ENCODE data around the gene MGAT5B. TPM values are rescaled to one million over a fixed set of nuclear protein-coding genes. Genes with fewer than 3 reads are reported as not detected.

Gene MGAT5B
- total and polyA plus RNA-seq, 2 donors (not counting 1 experiment from before 2014, with no cell fraction given): 0.15 to 37.8 TPM

DNA sequence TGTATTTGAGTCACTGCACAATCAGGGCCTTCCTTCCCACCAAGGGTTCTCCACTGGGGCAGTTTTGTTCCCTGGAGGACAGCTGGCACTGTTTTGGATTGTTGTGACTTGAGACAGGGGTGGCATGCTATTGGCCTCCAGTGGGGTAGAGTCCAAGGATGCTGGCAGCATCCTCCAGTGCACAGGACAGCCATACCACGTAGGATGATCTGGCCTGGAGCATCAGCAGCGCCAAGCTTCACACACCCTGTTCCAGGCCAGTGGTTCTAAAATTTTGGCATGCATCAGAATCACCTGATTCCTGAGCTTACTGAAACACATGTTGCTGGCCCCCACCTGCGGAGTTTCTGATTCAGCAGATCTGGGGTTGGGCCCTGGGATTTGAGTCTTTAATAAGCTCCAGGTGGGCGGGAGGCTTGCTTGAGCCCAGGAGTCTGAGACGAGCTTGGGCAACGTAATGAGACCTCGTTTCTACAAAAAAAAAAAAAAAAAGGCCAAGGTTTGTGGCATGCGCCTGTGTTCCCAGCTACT, 83.2 kb downstream of the MGAT5B start:
- H3K4me1 Mint-ChIP-seq: peaks cover 5% of the 10 kb centered on the region
- Histone ChIP-seq H3K9ac (ENCODE audit: low read length) (no peak overlapping the region), H3K36me3 (replicated peaks in 1 of 2; ENCODE audit: control extremely low read depth in 1 of 2, control insufficient read depth in 1 of 2, extremely low read depth in 1 of 2, insufficient read depth in 2 of 2, low read length in 1 of 2) (no peaks in the 10 kb centered on the region), H3K27ac (ENCODE audit: low read length in 2 of 2) (no peak overlapping the region), H3K4me1 (ENCODE audit: control insufficient read depth in 2 of 2, insufficient read depth in 2 of 2, low read length in 2 of 2) (peaks cover 4 to 5% of the 10 kb centered on the region in 2 donors), H3K4me2 (replicated peaks; ENCODE audit: low read depth, low read length, poor library complexity, severe bottlenecking) (no peak overlapping the region), H4K20me1 (ENCODE audit: control insufficient read depth, insufficient read depth, low read length, poor library complexity, severe bottlenecking) (no peaks in the 10 kb centered on the region), H3K79me2 (ENCODE audit: control insufficient read depth, insufficient read depth, low read length) (no peaks in the 10 kb centered on the region), H3K4me3 (ENCODE audit: control extremely low read depth in 1 of 5, extremely low read depth in 1 of 5, insufficient read depth in 1 of 5, low read depth in 2 of 5, low read length in 4 of 5) (no peak overlapping the region), H3K27me3 (replicated peaks in 1 of 4; ENCODE audit: control extremely low read depth in 1 of 4, control insufficient read depth in 3 of 4, insufficient read depth in 4 of 4, low read length in 3 of 4) (peaks cover 0 to 6% (median 1%) of the 10 kb centered on the region in 4 experiments), H3K9me3 (ENCODE audit: control extremely low read depth in 1 of 3, control insufficient read depth in 2 of 3, insufficient read depth in 1 of 3, low read length in 2 of 3) (peaks cover 0 to 3% (median 0%) of the 10 kb centered on the region in 3 donors), H2AFZ (ENCODE audit: insufficient read depth, low read depth, low read length, poor library complexity, severe bottlenecking) (no peak overlapping the region)
- intact Hi-C loops (cut with micrococcal nuclease): loop anchor here (10.0 kb wide), 1 partner anchor 103 kb away; no protein-coding TSS in a partner anchor
- CTCF ChIA-PET: interaction anchor here (1.5 kb wide), 1 partner anchor 105 kb away, joined by 4 read pairs; no protein-coding TSS in a partner anchor
- DNase-seq (no peak), ATAC-seq (ENCODE audit: low read depth) (no peak)
- POLR2A ChIA-PET: no interaction called here
- no peak overlapping the region for H3K27ac Mint-ChIP-seq
- no peak overlapping the region for H3K4me3 Mint-ChIP-seq
- TF ChIP-seq, protein P1, sequence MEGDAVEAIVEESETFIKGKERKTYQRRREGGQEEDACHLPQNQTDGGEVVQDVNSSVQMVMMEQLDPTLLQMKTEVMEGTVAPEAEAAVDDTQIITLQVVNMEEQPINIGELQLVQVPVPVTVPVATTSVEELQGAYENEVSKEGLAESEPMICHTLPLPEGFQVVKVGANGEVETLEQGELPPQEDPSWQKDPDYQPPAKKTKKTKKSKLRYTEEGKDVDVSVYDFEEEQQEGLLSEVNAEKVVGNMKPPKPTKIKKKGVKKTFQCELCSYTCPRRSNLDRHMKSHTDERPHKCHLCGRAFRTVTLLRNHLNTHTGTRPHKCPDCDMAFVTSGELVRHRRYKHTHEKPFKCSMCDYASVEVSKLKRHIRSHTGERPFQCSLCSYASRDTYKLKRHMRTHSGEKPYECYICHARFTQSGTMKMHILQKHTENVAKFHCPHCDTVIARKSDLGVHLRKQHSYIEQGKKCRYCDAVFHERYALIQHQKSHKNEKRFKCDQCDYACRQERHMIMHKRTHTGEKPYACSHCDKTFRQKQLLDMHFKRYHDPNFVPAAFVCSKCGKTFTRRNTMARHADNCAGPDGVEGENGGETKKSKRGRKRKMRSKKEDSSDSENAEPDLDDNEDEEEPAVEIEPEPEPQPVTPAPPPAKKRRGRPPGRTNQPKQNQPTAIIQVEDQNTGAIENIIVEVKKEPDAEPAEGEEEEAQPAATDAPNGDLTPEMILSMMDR (IDR thresholded peaks at IDR 0.05): no peak
- TF ChIP-seq EZH2 (IDR thresholded peaks at IDR 0.05; ENCODE audit: borderline replicate concordance, insufficient read depth, low read depth, low read length, poor library complexity, severe bottlenecking): no peak
- peaks cover 4% of the 10 kb centered on the region for H3K27me3 Mint-ChIP-seq
- H3K9me3 Mint-ChIP-seq (ENCODE audit: insufficient read depth): no peaks in the 10 kb centered on the region
- WGBS (ENCODE audit: insufficient coverage): 90% methylated on average over 8 of the region's 8 CpGs

DNA sequence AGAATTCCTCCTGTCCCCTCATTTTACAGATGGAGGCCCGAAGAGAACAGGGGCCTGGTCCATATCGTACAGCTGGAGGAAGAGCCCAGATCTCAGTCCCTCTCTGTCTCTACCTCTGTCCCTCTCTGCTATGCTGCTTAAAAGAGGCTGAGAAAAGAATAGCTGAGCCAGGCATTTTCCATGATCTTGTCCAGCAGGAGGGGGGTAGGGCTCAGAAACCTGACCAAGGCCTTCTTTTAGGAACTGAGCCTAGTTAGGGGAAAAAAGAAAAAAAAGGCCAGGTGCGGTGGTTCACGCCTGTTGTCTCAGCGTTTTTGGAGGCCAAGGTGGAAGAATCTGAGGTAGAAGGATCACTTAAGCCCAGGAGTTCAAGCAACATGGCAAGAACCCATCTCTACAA, 84.2 kb downstream of the MGAT5B start:
- intact Hi-C loops (cut with micrococcal nuclease): loop anchor here (10.0 kb wide), 1 partner anchor 102 kb away; no protein-coding TSS in a partner anchor
- peaks cover 0 to 6% (median 3%) of the 10 kb centered on the region in 4 experiments for H3K27me3 ChIP-seq (replicated peaks in 1 of 4; ENCODE audit: control extremely low read depth in 1 of 4, control insufficient read depth in 3 of 4, insufficient read depth in 4 of 4, low read length in 3 of 4)
- H3K4me1 ChIP-seq (ENCODE audit: control insufficient read depth in 2 of 2, insufficient read depth in 2 of 2, low read length in 2 of 2): peaks cover 13 to 14% of the 10 kb centered on the region in 2 donors
- H3K27ac ChIP-seq (ENCODE audit: low read length in 2 of 2): no peak overlapping the region
- TF ChIP-seq, protein P1 (IDR thresholded peaks at IDR 0.05): no peak
- no peak for TF ChIP-seq EZH2 (IDR thresholded peaks at IDR 0.05; ENCODE audit: borderline replicate concordance, insufficient read depth, low read depth, low read length, poor library complexity, severe bottlenecking)
- no peak overlapping the region for H2AFZ ChIP-seq (ENCODE audit: insufficient read depth, low read depth, low read length, poor library complexity, severe bottlenecking)
- no peak overlapping the region for H3K4me2 ChIP-seq (replicated peaks; ENCODE audit: low read depth, low read length, poor library complexity, severe bottlenecking)
- H3K4me3 Mint-ChIP-seq: no peak overlapping the region
- H3K27me3 Mint-ChIP-seq: peaks cover 4% of the 10 kb centered on the region
- peaks cover 0 to 3% (median 0%) of the 10 kb centered on the region in 3 donors for H3K9me3 ChIP-seq (ENCODE audit: control extremely low read depth in 1 of 3, control insufficient read depth in 2 of 3, insufficient read depth in 1 of 3, low read length in 2 of 3)
- no peak overlapping the region for H3K27ac Mint-ChIP-seq
- no peaks in the 10 kb centered on the region for H4K20me1 ChIP-seq (ENCODE audit: control insufficient read depth, insufficient read depth, low read length, poor library complexity, severe bottlenecking)
- ChIA-PET POLR2A (no interaction called here), CTCF (interaction anchor here (0.9 to 1.5 kb wide), 2 partner anchors 84 to 104 kb away, joined by 3 to 4 read pairs; partner anchors contain the start of gene MGAT5B)
- H3K4me3 ChIP-seq (ENCODE audit: control extremely low read depth in 1 of 5, extremely low read depth in 1 of 5, insufficient read depth in 1 of 5, low read depth in 2 of 5, low read length in 4 of 5): no peak overlapping the region
- H3K9me3 Mint-ChIP-seq (ENCODE audit: insufficient read depth): no peaks in the 10 kb centered on the region
- peaks cover 15% of the 10 kb centered on the region for H3K4me1 Mint-ChIP-seq
- H3K9ac ChIP-seq (ENCODE audit: low read length): no peak overlapping the region
- no peaks in the 10 kb centered on the region for H3K79me2 ChIP-seq (ENCODE audit: control insufficient read depth, insufficient read depth, low read length)
- H3K36me3 ChIP-seq (replicated peaks in 1 of 2; ENCODE audit: control extremely low read depth in 1 of 2, control insufficient read depth in 1 of 2, extremely low read depth in 1 of 2, insufficient read depth in 2 of 2, low read length in 1 of 2): no peaks in the 10 kb centered on the region
- DNase-seq (no peak), ATAC-seq (ENCODE audit: low read depth) (no peak)
- 100% methylated on average over 3 of the region's 5 CpGs for WGBS (ENCODE audit: insufficient coverage)

All from B cell (primary cell).